Jurkat, Clone E6-1 (cell line): ENCODE results near the gene PLA2G2D.
"Not testable (repeated sequence)": the region's sequence is repeated elsewhere in the genome, so short reads cannot be mapped to it uniquely, and the experiment has no call there.

ENCODE experiments used
- DNase-seq: peaks from one replicate; pipeline ENCODE4 v3.0.0-alpha.2; 2011; ENCODE audit warnings: low read depth, low spot score
- H3K4me3 ChIP-seq: 2 replicates; pipeline ENCODE4 v1.5.1; 2011; ENCODE audit warnings: mild to moderate bottlenecking, low read length, control low read depth, moderate library complexity

Gene PLA2G2D

DNA sequence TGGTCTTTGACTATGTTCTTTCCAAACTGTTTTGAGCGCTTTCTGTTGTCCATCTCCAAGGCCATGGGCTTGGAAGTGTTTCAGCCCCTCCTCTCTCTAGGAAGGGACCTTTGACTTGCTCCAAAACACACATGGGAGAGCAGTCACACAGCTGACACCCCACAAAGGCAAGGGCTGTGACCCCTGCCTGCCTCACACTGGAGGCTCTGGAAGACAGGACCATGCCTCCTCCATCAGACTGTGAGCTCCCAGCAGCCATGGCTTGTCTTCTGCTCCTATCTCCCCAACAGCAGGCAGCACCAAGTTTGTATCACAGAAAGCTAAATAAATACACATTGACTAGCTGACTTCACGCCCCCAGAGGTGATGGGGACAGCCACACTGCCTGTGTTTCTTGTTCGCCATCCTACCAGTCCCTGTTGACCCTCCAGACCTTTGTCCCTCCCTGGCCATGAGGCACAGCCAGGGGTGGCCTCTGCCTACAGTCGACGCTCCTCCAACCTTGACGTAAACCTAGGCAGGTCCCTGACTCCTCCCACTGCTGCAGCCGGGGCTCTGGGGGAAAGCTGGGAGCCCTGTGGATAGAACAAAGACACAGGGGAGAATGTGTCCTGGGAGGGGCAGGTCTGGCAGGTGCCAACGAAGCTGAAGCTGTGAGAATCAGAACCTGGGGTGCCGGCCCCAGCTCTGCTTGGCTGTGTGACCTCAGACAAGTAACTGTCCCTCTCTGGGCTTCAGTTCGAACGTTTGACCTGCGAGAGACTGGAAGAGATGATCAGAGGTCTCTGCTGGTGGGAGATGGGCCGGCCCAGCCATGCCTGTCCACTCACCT is 24.6 kb upstream of the PLA2G2D start:
- H3K4me3 ChIP-seq, result no peak overlapping the region
- no peak for DNase-seq

GRCh38 chr1:20143318-20143717 is 24.0 kb upstream of the PLA2G2D start:
- H3K4me3 ChIP-seq, result no peak overlapping the region
- DNase-seq, result no peak

- H3K4me3 ChIP-seq, result no peak overlapping the region
- DNase-seq, result no peak
Observed at GRCh38 chr1:20142001-20142710, 22.8 kb upstream of the PLA2G2D start.

GRCh38 chr1:20141466-20141865 is 22.1 kb upstream of the PLA2G2D start:
- no peak for DNase-seq
- H3K4me3 ChIP-seq, result no peak overlapping the region

- H3K4me3 ChIP-seq, result no peak overlapping the region
- DNase-seq, result no peak
Observed at GRCh38 chr1:20141001-20141400, 21.7 kb upstream of the PLA2G2D start.

GRCh38 chr1:20139776-20140612 is 20.7 kb upstream of the PLA2G2D start:
- DNase-seq, result no peak
- H3K4me3 ChIP-seq, result no peak overlapping the region

DNA sequence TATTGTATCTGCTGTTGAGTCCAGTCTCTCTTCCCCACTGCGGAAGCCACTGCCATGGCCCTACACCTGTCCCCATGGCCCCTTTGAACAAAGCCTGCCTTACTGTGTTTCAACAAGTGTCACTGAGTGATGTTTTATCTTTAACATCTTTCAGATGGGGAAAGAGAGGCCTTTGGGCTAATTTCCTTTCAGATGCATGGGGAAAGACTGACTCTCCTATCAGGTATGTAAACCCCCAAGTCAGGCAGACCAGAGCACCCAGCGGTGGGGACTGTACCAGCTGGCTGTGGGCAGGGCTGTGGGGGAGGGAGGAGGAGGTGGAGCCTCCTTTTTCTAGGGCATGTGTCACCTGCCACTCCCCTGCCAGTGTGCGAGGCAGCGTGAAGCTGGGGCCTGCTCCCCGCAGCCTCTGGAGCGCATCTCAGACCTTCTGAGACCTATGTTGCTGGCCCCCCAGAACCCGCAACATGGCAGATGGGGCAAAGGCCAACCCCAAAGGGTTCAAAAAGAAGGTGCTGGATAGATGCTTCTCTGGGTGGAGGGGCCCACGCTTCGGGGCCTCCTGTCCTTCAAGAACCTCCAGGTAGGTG is 19.7 kb upstream of the PLA2G2D start, which contains the start of gene PLA2G2F:
Gene PLA2G2F, plus strand, starts transcription at position 363 of the 590 bp plus-strand sequence. Its CDS starts 105 bp downstream, at position 468.
- DNase-seq, result no peak
- no peak within 1 kb of the TSS for H3K4me3 ChIP-seq

DNA sequence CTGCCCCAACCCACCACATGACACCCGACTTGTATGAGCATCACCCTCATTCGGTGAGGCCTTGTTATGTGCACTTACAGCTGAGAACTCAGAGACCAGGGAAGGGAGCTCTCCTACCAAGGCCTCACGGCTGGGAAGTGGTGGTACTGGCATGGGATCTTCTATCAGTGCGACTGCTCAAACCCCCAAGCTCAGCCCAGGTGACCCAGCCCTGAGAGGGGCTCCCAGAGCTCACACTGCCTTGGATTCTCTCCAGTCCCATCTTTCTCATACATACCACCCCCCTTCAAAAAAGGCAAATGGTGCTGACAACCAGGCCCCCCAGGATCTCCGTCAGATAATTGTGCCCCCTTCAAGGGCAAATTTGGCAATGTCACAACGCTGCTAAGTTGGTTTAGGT is 19.0 kb upstream of the PLA2G2D start:
- H3K4me3 ChIP-seq, result no peak overlapping the region
- DNase-seq, result no peak

- H3K4me3 ChIP-seq, result no peak overlapping the region
- DNase-seq, result no peak
Observed at GRCh38 chr1:20137604-20138003, 18.3 kb upstream of the PLA2G2D start.

- no peak for DNase-seq
- no peak overlapping the region for H3K4me3 ChIP-seq
Observed at GRCh38 chr1:20137055-20137454, 17.7 kb upstream of the PLA2G2D start.

GRCh38 chr1:20136249-20136648 is 16.9 kb upstream of the PLA2G2D start:
- DNase-seq, result no peak
- no peak overlapping the region for H3K4me3 ChIP-seq

DNA sequence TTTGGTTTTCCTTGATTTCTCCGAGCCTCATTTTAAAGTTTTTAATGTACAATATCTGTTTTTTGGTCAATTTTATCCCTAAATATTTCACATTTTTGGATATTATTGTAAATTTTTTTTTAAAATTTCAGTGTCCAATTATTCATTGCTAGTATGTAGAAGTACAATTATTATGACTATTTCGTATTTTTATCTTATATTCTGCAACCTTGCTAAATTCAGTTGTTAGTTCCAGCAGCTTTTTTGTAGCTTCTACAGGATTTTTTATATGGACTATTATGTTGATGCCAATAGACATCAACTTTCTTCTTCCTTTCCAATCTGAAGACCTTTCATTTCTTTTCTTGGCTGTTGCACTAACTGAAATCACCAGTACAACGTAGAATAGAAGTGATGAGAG is 15.7 kb upstream of the PLA2G2D start:
- no peak for DNase-seq

GRCh38 chr1:20130518-20130917 is 11.2 kb upstream of the PLA2G2D start:
- not testable (repeated sequence) for DNase-seq, H3K4me3 ChIP-seq

More for the DNA sequence above, 15.7 kb upstream of the PLA2G2D start:
- H3K4me3 ChIP-seq, result no peak overlapping the region

GRCh38 chr1:20126806-20127440 is 7.6 kb upstream of the PLA2G2D start:
- no peak for DNase-seq
- no peak overlapping the region for H3K4me3 ChIP-seq

DNA sequence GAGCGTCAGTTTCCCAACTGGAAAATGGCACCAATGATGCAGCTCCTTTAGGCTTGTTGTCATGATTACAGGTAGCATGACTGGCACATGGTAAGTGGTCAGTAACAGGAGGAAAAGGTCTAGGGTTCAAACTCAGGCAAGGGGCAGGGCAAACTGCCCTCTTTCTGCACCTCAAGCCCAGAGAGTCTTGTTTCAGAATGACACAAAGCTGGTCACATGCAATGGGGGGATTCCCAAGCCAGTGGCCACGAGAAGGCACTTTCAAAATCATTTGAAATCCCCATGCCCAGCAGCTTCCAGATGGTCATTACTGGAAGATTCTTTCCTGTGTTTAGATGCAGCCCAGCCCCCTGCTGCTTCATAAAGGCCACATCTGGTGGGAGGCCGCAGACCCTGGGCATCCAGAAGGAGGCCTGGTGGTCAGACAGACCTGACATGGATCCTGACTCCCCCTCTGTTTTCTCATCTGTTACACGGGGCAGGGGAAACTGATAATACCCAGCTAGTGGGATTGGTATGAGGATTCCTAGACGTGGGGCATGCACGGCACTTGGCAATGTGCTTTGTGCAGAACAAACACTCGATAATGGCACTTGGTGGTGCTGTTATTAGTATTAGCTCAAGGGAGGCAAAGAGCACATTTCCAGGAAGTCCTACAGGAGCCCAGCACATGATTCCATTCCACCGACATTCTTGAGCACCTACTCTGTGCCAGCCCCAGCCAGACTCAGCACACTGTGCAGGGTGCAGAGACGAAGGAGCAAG is 6.9 kb upstream of the PLA2G2D start:
- H3K4me3 ChIP-seq, result no peak overlapping the region
- no peak for DNase-seq

- no peak overlapping the region for H3K4me3 ChIP-seq
- no peak for DNase-seq
Observed at GRCh38 chr1:20125100-20125499, 5.8 kb upstream of the PLA2G2D start.

DNA sequence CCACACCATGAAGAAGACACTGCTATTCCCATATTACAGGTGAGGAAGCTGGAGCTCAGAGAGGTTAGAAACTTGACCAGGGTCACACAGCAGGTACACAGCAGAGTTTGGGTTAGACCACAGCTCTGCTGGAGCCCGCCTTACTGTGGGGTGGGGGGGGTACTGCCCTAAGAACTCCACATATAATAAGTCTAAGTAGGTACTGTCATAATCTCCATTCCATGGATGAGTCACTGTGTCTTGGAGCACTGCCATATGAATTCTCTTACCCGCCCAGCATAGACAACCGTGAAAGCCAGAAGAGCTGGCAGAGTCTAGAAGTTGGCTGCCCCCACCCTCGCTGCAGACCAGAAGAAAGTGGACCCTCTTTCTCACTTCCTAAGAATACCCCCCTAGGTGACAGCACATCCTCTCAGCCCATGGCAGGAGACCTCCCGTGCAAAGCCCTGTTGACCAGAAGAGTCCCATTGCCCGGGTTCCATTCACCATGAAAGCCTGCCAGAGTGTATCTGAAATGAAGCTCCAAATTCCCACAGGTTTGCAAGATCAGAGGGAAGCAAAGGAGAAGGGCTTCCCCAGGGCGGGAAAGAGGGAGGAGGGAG is 5.2 kb upstream of the PLA2G2D start:
- H3K4me3 ChIP-seq, result no peak overlapping the region
- DNase-seq, result no peak
